Measurements from ENCODE around the gene CREBL2. TPM values are rescaled to one million over a fixed set of nuclear protein-coding genes. Genes with fewer than 3 reads are reported as not detected.

CREBL2 gene
- total and polyA plus RNA-seq, 2 donors (not counting 1 experiment from before 2014, with no cell fraction given): 6.5 to 22.1 TPM

GRCh38 chr12:12682284-12682683, 70.6 kb downstream of the CREBL2 start:
- H3K27me3 Mint-ChIP-seq: no peaks in the 10 kb centered on the region

GRCh38 chr12:12683136-12683697, 71.5 kb downstream of the CREBL2 start:
- DNase-seq: no peak
- Mint-ChIP-seq H3K9me3 (ENCODE audit: insufficient read depth) (no peaks in the 10 kb centered on the region), H3K27me3 (no peaks in the 10 kb centered on the region), H3K4me1 (no peaks in the 10 kb centered on the region), H3K27ac (no peak overlapping the region), H3K4me3 (no peak overlapping the region)
- 100% methylated on average over 1 of the region's 4 CpGs for WGBS (ENCODE audit: insufficient coverage)
- H3K27ac ChIP-seq (ENCODE audit: low read length in 2 of 2): no peak overlapping the region
- no peak overlapping the region for H3K4me2 ChIP-seq (replicated peaks; ENCODE audit: low read depth, low read length, poor library complexity, severe bottlenecking)
- ChIA-PET CTCF (interaction anchor here (1.1 to 2.1 kb wide), 2 partner anchors 54 to 56 kb away, joined by 3 to 5 read pairs; no protein-coding TSS in a partner anchor), POLR2A (no interaction called here)
- TF ChIP-seq EZH2 (IDR thresholded peaks at IDR 0.05; ENCODE audit: borderline replicate concordance, insufficient read depth, low read depth, low read length, poor library complexity, severe bottlenecking) (no peak), CTCF (IDR thresholded peaks at IDR 0.05) (no peak)
- no peaks in the 10 kb centered on the region for H3K9me3 ChIP-seq (ENCODE audit: control extremely low read depth in 1 of 3, control insufficient read depth in 2 of 3, insufficient read depth in 1 of 3, low read length in 2 of 3)
- no peak overlapping the region for H3K4me3 ChIP-seq (ENCODE audit: control extremely low read depth in 1 of 5, extremely low read depth in 1 of 5, insufficient read depth in 1 of 5, low read depth in 2 of 5, low read length in 4 of 5)
- no peak overlapping the region for H3K9ac ChIP-seq (ENCODE audit: low read length)
- H3K27me3 ChIP-seq (replicated peaks in 1 of 4; ENCODE audit: control extremely low read depth in 1 of 4, control insufficient read depth in 3 of 4, insufficient read depth in 4 of 4, low read length in 3 of 4): no peaks in the 10 kb centered on the region
- no peak overlapping the region for H2AFZ ChIP-seq (ENCODE audit: insufficient read depth, low read depth, low read length, poor library complexity, severe bottlenecking)
- H3K79me2 ChIP-seq (ENCODE audit: control insufficient read depth, insufficient read depth, low read length): no peaks in the 10 kb centered on the region
- intact Hi-C loops (cut with micrococcal nuclease): no loop called here
- no peaks in the 10 kb centered on the region for H3K36me3 ChIP-seq (replicated peaks in 1 of 2; ENCODE audit: control extremely low read depth in 1 of 2, control insufficient read depth in 1 of 2, extremely low read depth in 1 of 2, insufficient read depth in 2 of 2, low read length in 1 of 2)
- H4K20me1 ChIP-seq (ENCODE audit: control insufficient read depth, insufficient read depth, low read length, poor library complexity, severe bottlenecking): no peaks in the 10 kb centered on the region
- ATAC-seq (ENCODE audit: low read depth): no peak
- H3K4me1 ChIP-seq (ENCODE audit: control insufficient read depth in 2 of 2, insufficient read depth in 2 of 2, low read length in 2 of 2): no peaks in the 10 kb centered on the region

More at GRCh38 chr12:12682284-12682683, 70.6 kb downstream of the CREBL2 start:
- Histone ChIP-seq H3K4me1 (ENCODE audit: control insufficient read depth in 2 of 2, insufficient read depth in 2 of 2, low read length in 2 of 2) (no peaks in the 10 kb centered on the region), H4K20me1 (ENCODE audit: control insufficient read depth, insufficient read depth, low read length, poor library complexity, severe bottlenecking) (no peaks in the 10 kb centered on the region), H3K9me3 (ENCODE audit: control extremely low read depth in 1 of 3, control insufficient read depth in 2 of 3, insufficient read depth in 1 of 3, low read length in 2 of 3) (no peaks in the 10 kb centered on the region), H3K9ac (ENCODE audit: low read length) (no peak overlapping the region), H3K27me3 (replicated peaks in 1 of 4; ENCODE audit: control extremely low read depth in 1 of 4, control insufficient read depth in 3 of 4, insufficient read depth in 4 of 4, low read length in 3 of 4) (no peaks in the 10 kb centered on the region), H3K36me3 (replicated peaks in 1 of 2; ENCODE audit: control extremely low read depth in 1 of 2, control insufficient read depth in 1 of 2, extremely low read depth in 1 of 2, insufficient read depth in 2 of 2, low read length in 1 of 2) (no peaks in the 10 kb centered on the region), H3K4me2 (replicated peaks; ENCODE audit: low read depth, low read length, poor library complexity, severe bottlenecking) (no peak overlapping the region), H3K79me2 (ENCODE audit: control insufficient read depth, insufficient read depth, low read length) (no peaks in the 10 kb centered on the region), H3K27ac (ENCODE audit: low read length in 2 of 2) (no peak overlapping the region), H2AFZ (ENCODE audit: insufficient read depth, low read depth, low read length, poor library complexity, severe bottlenecking) (no peak overlapping the region), H3K4me3 (ENCODE audit: control extremely low read depth in 1 of 5, extremely low read depth in 1 of 5, insufficient read depth in 1 of 5, low read depth in 2 of 5, low read length in 4 of 5) (no peak overlapping the region)
- ChIA-PET CTCF (interaction anchor here (0.6 to 2.1 kb wide), 3 partner anchors 55 to 164 kb away, joined by 3 to 5 read pairs (median 4); no protein-coding TSS in a partner anchor), POLR2A (no interaction called here)
- no peak for DNase-seq
- Mint-ChIP-seq H3K4me1 (no peaks in the 10 kb centered on the region), H3K4me3 (no peak overlapping the region), H3K27ac (no peak overlapping the region), H3K9me3 (ENCODE audit: insufficient read depth) (no peaks in the 10 kb centered on the region)
- no peak for ATAC-seq (ENCODE audit: low read depth)
- intact Hi-C loops (cut with micrococcal nuclease): no loop called here
- TF ChIP-seq EZH2 (IDR thresholded peaks at IDR 0.05; ENCODE audit: borderline replicate concordance, insufficient read depth, low read depth, low read length, poor library complexity, severe bottlenecking): no peak
- no peak for TF ChIP-seq CTCF (IDR thresholded peaks at IDR 0.05)
